GM06990 (cell line): ENCODE measurements around the gene IST1.

Source experiments
- DNase-seq: peaks from one replicate; pipeline ENCODE4 v3.0.0-alpha.2; 2011; ENCODE audit not compliant: insufficient read length; ENCODE audit errors: extremely low read depth
- H3K27me3 ChIP-seq: replicated peaks from 2 replicates; pipeline ENCODE4 v1.6.0; 2011; ENCODE audit warnings: low read length; ENCODE audit not compliant: control insufficient read depth, insufficient read depth
- H3K36me3 ChIP-seq: 2 replicates; pipeline ENCODE4 v1.5.1; 2011; ENCODE audit warnings: low read length; ENCODE audit not compliant: control insufficient read depth, insufficient read depth
- H3K4me3 ChIP-seq: replicated peaks from 2 replicates; pipeline ENCODE4 v1.5.1; 2011; ENCODE audit warnings: low read depth, mild to moderate bottlenecking, control low read depth, low read length
- CTCF ChIP-seq: IDR thresholded peaks from 2 replicates; pipeline ENCODE4 v1.5.1; 2011; ENCODE audit warnings: low read length, control low read depth, mild to moderate bottlenecking, inconsistent platforms; ENCODE audit not compliant: insufficient read depth, poor library complexity, severe bottlenecking

IST1 gene

GRCh38 chr16:71929048-71929447, 33.7 kb downstream of the IST1 start:
- no peaks in the 10 kb centered on the region for H3K27me3 ChIP-seq
- TF ChIP-seq CTCF, result no peak
- peaks cover 21% of the 10 kb centered on the region for H3K36me3 ChIP-seq
- no peak for DNase-seq
- no peak overlapping the region for H3K4me3 ChIP-seq

- DNase-seq, result no peak
- no peak overlapping the region for H3K4me3 ChIP-seq
- no peaks in the 10 kb centered on the region for H3K27me3 ChIP-seq
- peaks cover 19% of the 10 kb centered on the region for H3K36me3 ChIP-seq
- TF ChIP-seq CTCF, result no peak
Measured at GRCh38 chr16:71930013-71930563, 34.8 kb downstream of the IST1 start.

DNA sequence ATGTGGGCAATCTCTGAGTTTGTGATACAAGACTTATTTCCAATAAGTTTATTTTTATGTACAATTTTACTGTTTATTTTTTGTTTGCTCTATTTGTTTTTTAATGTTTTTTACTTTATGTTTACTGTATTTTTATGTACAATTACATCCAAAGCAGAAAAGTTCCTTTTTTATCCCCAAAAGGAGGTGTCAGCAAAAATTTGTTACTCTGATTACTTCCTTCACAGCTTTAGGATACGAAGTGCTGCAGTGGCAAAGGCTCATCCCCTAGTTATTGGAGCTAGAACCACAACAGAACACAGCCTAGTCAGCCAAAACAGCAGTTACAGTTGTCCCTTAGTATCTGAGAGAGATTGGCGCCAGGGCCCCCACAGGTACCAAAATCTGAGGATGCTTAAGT, 35.7 kb downstream of the IST1 start:
- TF ChIP-seq CTCF, result no peak
- H3K36me3 ChIP-seq, result peaks cover 17% of the 10 kb centered on the region
- no peaks in the 10 kb centered on the region for H3K27me3 ChIP-seq
- H3K4me3 ChIP-seq, result no peak overlapping the region
- no peak for DNase-seq

DNA sequence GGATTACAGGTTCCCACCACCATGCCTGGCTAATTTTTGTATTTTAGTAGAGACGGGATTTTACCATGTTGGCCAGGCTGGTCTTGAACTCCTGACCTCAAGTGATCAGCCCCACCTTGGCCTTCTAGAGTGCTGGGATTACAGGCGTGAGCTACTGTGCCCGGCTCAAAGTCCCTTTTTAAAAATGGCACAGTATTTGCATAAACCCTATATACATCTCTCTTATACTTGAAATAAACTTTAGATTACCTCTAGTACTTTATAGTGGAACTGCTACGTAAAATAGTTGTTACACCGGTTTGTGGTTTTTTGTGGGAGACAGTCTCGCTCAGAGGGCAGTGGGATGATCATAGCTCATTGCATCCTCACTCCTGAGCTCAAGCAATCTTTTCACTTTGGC, 36.3 kb downstream of the IST1 start:
- H3K4me3 ChIP-seq, result no peak overlapping the region
- TF ChIP-seq CTCF, result no peak
- no peaks in the 10 kb centered on the region for H3K27me3 ChIP-seq
- H3K36me3 ChIP-seq, result peaks cover 16% of the 10 kb centered on the region
- no peak for DNase-seq

- Histone ChIP-seq H3K4me3 (no peak overlapping the region), H3K36me3 (peaks cover 12% of the 10 kb centered on the region), H3K27me3 (no peaks in the 10 kb centered on the region)
- no peak for TF ChIP-seq CTCF
- DNase-seq, result no peak
Measured at GRCh38 chr16:71933017-71933416, 37.7 kb downstream of the IST1 start.
